Right cardiac atrium (tissue), 5 donors: ENCODE measurements around the gene LDLRAP1. TPM values are rescaled to one million over a fixed set of nuclear protein-coding genes. Genes with fewer than 3 reads are reported as not detected.
A peak's percentile ranks its signal among the peaks of the same experiment; 100 is the strongest.

ENCODE experiments used
- ATAC-seq, 2 donors: fragments of 200-7000 bp; cut with Tn5 transposase; one replicate each; pipeline versions ENCODE4 v1.8.0 to v1.9.1; 2020; ENCODE audit warnings: moderate library complexity in 2 of 2, mild to moderate bottlenecking in 1 of 2
- DNase-seq, 3 donors: peaks; one replicate each; pipeline ENCODE4 v3.0.0-alpha.2; 2020
- H3K27ac ChIP-seq: one replicate; pipeline ENCODE4 v1.5.1; 2013; ENCODE audit warnings: mild to moderate bottlenecking, low read length, control low read depth, moderate library complexity
- H3K27me3 ChIP-seq: one replicate; pipeline ENCODE4 v1.6.1; 2013; ENCODE audit not compliant: control insufficient read depth, insufficient read depth
- H3K4me1 ChIP-seq: one replicate; pipeline ENCODE4 v1.6.1; 2013; ENCODE audit warnings: low read length; ENCODE audit not compliant: control insufficient read depth, insufficient read depth
- H3K4me3 ChIP-seq: one replicate; pipeline ENCODE4 v1.5.1; 2013; ENCODE audit warnings: low read length, control low read depth
- H3K9me3 ChIP-seq: one replicate; pipeline ENCODE4 v1.6.1; 2013; ENCODE audit warnings: low read length; ENCODE audit not compliant: control insufficient read depth
- WGBS: extraction: QIAGEN DNeasy Blood & Tissue Kit; methylation state at CpG from one replicate; pipeline ENCODE4 v1.1.7; 2013; 5-methylcytosine and 5-hydroxymethylcytosine counted together
- intact Hi-C, 4 donors: fragments of 100-400 bp; cut with DNase I; formaldehyde crosslinking; loops; one replicate each; pipeline versions ENCODE4 v1.11.0 to v1.14.0; 2022 to 2023
- polyA plus RNA-seq: library from polyadenylated mRNA; stranded (reverse); fragments of 200-250 nt; gene quantifications from one replicate; pipeline ENCODE4 v1.2.3, GENCODE V29; 2013
- total RNA-seq, 4 donors: library from RNA; stranded (reverse); fragmentation: NEBNext Ultra II Directional; extraction: Animal tissue kit (Norgen Biotek cat#: 25700); gene quantifications; one replicate each; pipeline ENCODE4 v1.2.1, GENCODE V29; 2021
- donor health status: healthy with polysubstance abuse.
- donor health status: DM: no; HTN: yes; CAD: no.
- donor health status: DM: no; HTN: no; CAD: no.
- donor health status: DM: no; HTN: yes; CAD: no; lungs with severe emphysema.
- donor health status: DM: yes; HTN: yes; CAD: no.

LDLRAP1 gene
- total and polyA plus RNA-seq, 5 donors, result 6.0 to 10.2 (median 8.7) TPM

GRCh38 chr1:25569597-25570396 is 26.4 kb downstream of the LDLRAP1 start:
- Histone ChIP-seq H3K4me1 (no peaks in the 10 kb centered on the region), H3K9me3 (no peaks in the 10 kb centered on the region), H3K4me3 (no peak overlapping the region), H3K27ac (no peak overlapping the region), H3K27me3 (no peaks in the 10 kb centered on the region)
- whole genome bisulfite sequencing, result 77% methylated on average over 18 of the region's 18 CpGs
- DNase-seq (peak in 1 of 3 donors; percentile 43), ATAC-seq (no peak)
- intact Hi-C loops, result no loop called here

- Histone ChIP-seq H3K27ac (no peak overlapping the region), H3K9me3 (no peaks in the 10 kb centered on the region), H3K4me1 (no peaks in the 10 kb centered on the region), H3K4me3 (no peak overlapping the region), H3K27me3 (no peaks in the 10 kb centered on the region)
- no peak for ATAC-seq
- intact Hi-C loops, result no loop called here
- 86% methylated on average over 12 of the region's 12 CpGs for WGBS
- DNase-seq, result peak in 1 of 3 donors; percentile 26
These were observed 27.6 kb downstream of the LDLRAP1 start for GRCh38 chr1:25570798-25571521.

- no peak for ATAC-seq
- no peak overlapping the region for H3K27ac ChIP-seq
- DNase-seq, result no peak
- no peaks in the 10 kb centered on the region for H3K4me1 ChIP-seq
- no peaks in the 10 kb centered on the region for H3K27me3 ChIP-seq
- no peaks in the 10 kb centered on the region for H3K9me3 ChIP-seq
- intact Hi-C loops, result no loop called here
- WGBS, result 85% methylated on average over 6 of the region's 6 CpGs
- H3K4me3 ChIP-seq, result no peak overlapping the region
These were observed 28.1 kb downstream of the LDLRAP1 start for GRCh38 chr1:25571522-25571970.

DNA sequence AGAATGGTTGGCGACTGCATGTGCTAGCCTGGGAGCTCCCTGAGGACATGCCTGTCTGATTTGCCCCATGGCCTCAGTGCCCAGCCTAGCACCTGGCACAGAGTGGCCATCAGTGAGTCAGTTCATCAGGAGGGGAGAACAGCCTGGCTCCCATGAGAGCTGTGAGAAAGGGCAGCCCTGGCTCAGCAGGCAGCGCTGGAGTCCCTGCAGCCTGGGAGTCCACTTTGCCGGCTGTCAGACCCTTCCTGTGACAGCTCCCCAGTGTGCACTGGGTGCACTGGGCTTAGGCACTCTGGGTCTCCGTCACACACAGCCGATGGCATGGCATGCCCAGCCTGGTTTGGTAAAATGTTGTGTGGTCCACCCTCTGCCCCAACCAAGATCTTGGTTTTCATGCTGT is 28.7 kb downstream of the LDLRAP1 start:
- 78% methylated on average over 5 of the region's 5 CpGs for WGBS
- intact Hi-C loops, result no loop called here
- Histone ChIP-seq H3K27me3 (no peaks in the 10 kb centered on the region), H3K4me3 (no peak overlapping the region), H3K9me3 (no peaks in the 10 kb centered on the region), H3K4me1 (no peaks in the 10 kb centered on the region), H3K27ac (no peak overlapping the region)
- DNase-seq (peak in 1 of 3 donors; percentile 3), ATAC-seq (no peak)

GRCh38 chr1:25572708-25573590 is 29.5 kb downstream of the LDLRAP1 start:
- 37% methylated on average over 18 of the region's 18 CpGs for WGBS
- Histone ChIP-seq H3K27ac (no peak overlapping the region), H3K4me3 (no peak overlapping the region), H3K27me3 (no peaks in the 10 kb centered on the region), H3K9me3 (no peaks in the 10 kb centered on the region), H3K4me1 (no peaks in the 10 kb centered on the region)
- ATAC-seq (peak in 1 of 2 donors; percentile 48), DNase-seq (peak; percentile 52 to 74 (median 74))
- intact Hi-C loops, result no loop called here

- no peak overlapping the region for H3K4me3 ChIP-seq
- no peaks in the 10 kb centered on the region for H3K27me3 ChIP-seq
- ATAC-seq, result no peak
- no peaks in the 10 kb centered on the region for H3K4me1 ChIP-seq
- H3K9me3 ChIP-seq, result no peaks in the 10 kb centered on the region
- no peak overlapping the region for H3K27ac ChIP-seq
- intact Hi-C loops, result no loop called here
- peak in 1 of 3 donors; percentile 12 for DNase-seq
- 80% methylated on average over 9 of the region's 9 CpGs for WGBS
These were observed 30.2 kb downstream of the LDLRAP1 start for GRCh38 chr1:25573591-25573930.

DNA sequence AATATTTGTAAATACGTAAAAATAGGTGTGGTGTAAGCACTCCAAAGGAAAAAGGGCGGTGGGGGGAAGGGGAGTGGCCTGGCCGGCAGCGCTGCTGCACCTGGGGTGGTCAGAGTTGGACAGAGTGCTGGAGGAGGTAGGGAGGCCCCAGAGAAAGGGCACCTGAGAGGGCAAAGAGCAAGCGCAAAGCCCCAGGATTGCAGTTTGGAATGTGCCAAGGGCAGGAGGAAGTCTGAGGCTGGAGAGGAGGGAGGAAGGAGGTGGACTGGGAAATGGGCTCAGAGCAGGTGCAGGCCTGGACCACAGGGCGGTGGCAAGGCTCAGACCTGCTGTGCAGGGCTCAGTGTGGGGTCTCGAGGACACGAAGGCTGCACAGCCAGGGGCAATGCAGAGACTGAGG is 30.6 kb downstream of the LDLRAP1 start:
- no peaks in the 10 kb centered on the region for H3K9me3 ChIP-seq
- peak in 1 of 3 donors; percentile 9 for DNase-seq
- no peak overlapping the region for H3K4me3 ChIP-seq
- no peak overlapping the region for H3K27ac ChIP-seq
- 87% methylated on average over 8 of the region's 8 CpGs for WGBS
- H3K27me3 ChIP-seq, result no peaks in the 10 kb centered on the region
- intact Hi-C loops, result no loop called here
- no peak for ATAC-seq
- H3K4me1 ChIP-seq, result no peaks in the 10 kb centered on the region

GRCh38 chr1:25575191-25575590 is 31.8 kb downstream of the LDLRAP1 start:
- intact Hi-C loops, result no loop called here
- no peaks in the 10 kb centered on the region for H3K9me3 ChIP-seq
- DNase-seq (no peak), ATAC-seq (no peak)
- H3K4me1 ChIP-seq, result no peaks in the 10 kb centered on the region
- no peak overlapping the region for H3K27ac ChIP-seq
- 96% methylated on average over 2 of the region's 2 CpGs for WGBS
- H3K4me3 ChIP-seq, result no peak overlapping the region
- no peaks in the 10 kb centered on the region for H3K27me3 ChIP-seq

- WGBS, result 94% methylated on average over 18 of the region's 18 CpGs
- H3K4me1 ChIP-seq, result no peaks in the 10 kb centered on the region
- no peak for ATAC-seq
- DNase-seq, result no peak
- H3K27ac ChIP-seq, result no peak overlapping the region
- no peaks in the 10 kb centered on the region for H3K9me3 ChIP-seq
- H3K27me3 ChIP-seq, result no peaks in the 10 kb centered on the region
- intact Hi-C loops, result no loop called here
- H3K4me3 ChIP-seq, result no peak overlapping the region
These were observed 33.2 kb downstream of the LDLRAP1 start for GRCh38 chr1:25576459-25577133.

GRCh38 chr1:25577134-25577920 is 33.9 kb downstream of the LDLRAP1 start:
- Histone ChIP-seq H3K4me3 (no peak overlapping the region), H3K27me3 (no peaks in the 10 kb centered on the region), H3K9me3 (no peaks in the 10 kb centered on the region), H3K4me1 (no peaks in the 10 kb centered on the region), H3K27ac (no peak overlapping the region)
- DNase-seq, result no peak
- intact Hi-C loops, result no loop called here
- 83% methylated on average over 21 of the region's 21 CpGs for WGBS
- ATAC-seq, result no peak
